ENCODE results near the gene AMIGO1. TPM values are rescaled to one million over a fixed set of nuclear protein-coding genes. Genes with fewer than 3 reads are reported as not detected.

The AMIGO1 gene
- total and polyA plus RNA-seq, 10 of the 15 experiments (the other 5 are each of a cell fraction or from before 2014, with no cell fraction given): 0.02 to 0.28 (median 0.08) TPM; not detected in 1

DNA sequence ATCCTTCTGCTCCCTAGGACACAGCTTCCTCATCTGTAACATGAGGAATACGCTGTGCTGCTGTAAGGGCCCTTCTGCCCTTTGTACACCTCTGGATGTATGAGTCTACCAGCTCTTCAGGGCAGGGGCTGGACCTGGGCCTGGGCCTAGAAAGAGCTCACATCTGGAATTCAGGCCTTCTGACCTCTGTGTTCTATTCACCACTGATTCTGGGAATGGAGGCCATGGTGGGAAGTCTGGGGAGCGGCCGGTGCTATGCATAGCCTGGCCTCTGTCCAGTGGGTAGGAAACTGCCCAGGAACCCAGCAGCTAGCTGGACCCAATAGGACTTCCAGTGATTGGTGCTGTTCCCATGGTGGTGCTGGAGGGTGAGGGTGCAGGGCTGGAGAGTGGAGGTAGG is 19.2 kb upstream of the AMIGO1 start (continued):
- TF ChIP-seq, protein P1, sequence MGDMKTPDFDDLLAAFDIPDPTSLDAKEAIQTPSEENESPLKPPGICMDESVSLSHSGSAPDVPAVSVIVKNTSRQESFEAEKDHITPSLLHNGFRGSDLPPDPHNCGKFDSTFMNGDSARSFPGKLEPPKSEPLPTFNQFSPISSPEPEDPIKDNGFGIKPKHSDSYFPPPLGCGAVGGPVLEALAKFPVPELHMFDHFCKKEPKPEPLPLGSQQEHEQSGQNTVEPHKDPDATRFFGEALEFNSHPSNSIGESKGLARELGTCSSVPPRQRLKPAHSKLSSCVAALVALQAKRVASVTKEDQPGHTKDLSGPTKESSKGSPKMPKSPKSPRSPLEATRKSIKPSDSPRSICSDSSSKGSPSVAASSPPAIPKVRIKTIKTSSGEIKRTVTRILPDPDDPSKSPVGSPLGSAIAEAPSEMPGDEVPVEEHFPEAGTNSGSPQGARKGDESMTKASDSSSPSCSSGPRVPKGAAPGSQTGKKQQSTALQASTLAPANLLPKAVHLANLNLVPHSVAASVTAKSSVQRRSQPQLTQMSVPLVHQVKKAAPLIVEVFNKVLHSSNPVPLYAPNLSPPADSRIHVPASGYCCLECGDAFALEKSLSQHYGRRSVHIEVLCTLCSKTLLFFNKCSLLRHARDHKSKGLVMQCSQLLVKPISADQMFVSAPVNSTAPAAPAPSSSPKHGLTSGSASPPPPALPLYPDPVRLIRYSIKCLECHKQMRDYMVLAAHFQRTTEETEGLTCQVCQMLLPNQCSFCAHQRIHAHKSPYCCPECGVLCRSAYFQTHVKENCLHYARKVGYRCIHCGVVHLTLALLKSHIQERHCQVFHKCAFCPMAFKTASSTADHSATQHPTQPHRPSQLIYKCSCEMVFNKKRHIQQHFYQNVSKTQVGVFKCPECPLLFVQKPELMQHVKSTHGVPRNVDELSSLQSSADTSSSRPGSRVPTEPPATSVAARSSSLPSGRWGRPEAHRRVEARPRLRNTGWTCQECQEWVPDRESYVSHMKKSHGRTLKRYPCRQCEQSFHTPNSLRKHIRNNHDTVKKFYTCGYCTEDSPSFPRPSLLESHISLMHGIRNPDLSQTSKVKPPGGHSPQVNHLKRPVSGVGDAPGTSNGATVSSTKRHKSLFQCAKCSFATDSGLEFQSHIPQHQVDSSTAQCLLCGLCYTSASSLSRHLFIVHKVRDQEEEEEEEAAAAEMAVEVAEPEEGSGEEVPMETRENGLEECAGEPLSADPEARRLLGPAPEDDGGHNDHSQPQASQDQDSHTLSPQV (IDR thresholded peaks at IDR 0.05): no peak
- TF ChIP-seq ZNF274 (IDR thresholded peaks at IDR 0.05; ENCODE audit: insufficient read depth, insufficient read length): no peak
- no peak for TF ChIP-seq CHD2 (IDR thresholded peaks at IDR 0.05; ENCODE audit: borderline replicate concordance, low read depth, low read length)
- TF ChIP-seq, protein P2, sequence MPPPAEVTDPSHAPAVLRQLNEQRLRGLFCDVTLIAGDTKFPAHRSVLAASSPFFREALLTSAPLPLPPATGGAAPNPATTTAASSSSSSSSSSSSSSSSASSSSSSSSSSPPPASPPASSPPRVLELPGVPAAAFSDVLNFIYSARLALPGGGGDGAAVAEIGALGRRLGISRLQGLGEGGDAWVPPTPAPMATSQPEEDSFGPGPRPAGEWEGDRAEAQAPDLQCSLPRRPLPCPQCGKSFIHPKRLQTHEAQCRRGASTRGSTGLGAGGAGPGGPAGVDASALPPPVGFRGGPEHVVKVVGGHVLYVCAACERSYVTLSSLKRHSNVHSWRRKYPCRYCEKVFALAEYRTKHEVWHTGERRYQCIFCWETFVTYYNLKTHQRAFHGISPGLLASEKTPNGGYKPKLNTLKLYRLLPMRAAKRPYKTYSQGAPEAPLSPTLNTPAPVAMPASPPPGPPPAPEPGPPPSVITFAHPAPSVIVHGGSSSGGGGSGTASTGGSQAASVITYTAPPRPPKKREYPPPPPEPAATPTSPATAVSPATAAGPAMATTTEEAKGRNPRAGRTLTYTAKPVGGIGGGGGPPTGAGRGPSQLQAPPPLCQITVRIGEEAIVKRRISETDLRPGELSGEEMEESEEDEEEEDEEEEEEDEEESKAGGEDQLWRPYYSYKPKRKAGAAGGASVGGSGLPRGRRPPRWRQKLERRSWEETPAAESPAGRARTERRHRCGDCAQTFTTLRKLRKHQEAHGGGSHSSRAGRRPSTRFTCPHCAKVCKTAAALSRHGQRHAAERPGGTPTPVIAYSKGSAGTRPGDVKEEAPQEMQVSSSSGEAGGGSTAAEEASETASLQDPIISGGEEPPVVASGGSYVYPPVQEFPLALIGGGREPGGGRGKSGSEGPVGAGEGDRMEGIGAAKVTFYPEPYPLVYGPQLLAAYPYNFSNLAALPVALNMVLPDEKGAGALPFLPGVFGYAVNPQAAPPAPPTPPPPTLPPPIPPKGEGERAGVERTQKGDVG (CRISPR knock-in tag; IDR thresholded peaks at IDR 0.05): no peak
- TF ChIP-seq NR2C1 (IDR thresholded peaks at IDR 0.05): no peak
